HCT116 (cell line): ENCODE data around the gene CAMKK2. TPM values are rescaled to one million over a fixed set of nuclear protein-coding genes. Genes with fewer than 3 reads are reported as not detected.

Source experiments
- ATAC-seq: fragments of 200-7000 bp; cut with Tn5 transposase; 2 replicates; pipeline ENCODE4 v1.9.1; 2020; ENCODE audit warnings: mild to moderate bottlenecking, moderate library complexity
- BruUV-seq: library from RNA; stranded (reverse); fragments of 400-500 nt; replicated peaks from 2 replicates; lab custom pipeline; 2021; lab: Mats Ljungman, UMichigan
- CTCF ChIA-PET: fragments of 300-600 bp; sonication (Branson Sonifier 250); formaldehyde crosslinking; loops from one replicate; lab custom pipeline; 2021; ENCODE audit warnings: antibody characterized with exemption; lab: Charles Lee
- POLR2A ChIA-PET: fragments of 300-600, 350-600 bp; sonication (Branson Sonifier 250); formaldehyde crosslinking; loops from one replicate; lab custom pipeline; 2021; ENCODE audit warnings: antibody characterized with exemption; lab: Charles Lee
- RAD21 ChIA-PET, 2 experiments: fragments of 300-600 bp; sonication (Branson Sonifier 250); formaldehyde crosslinking; loops; one replicate each; lab custom pipeline; 2023; ENCODE audit warnings: low total read pairs in 2 of 2; ENCODE audit not compliant: uncharacterized antibody in 2 of 2, unreplicated experiment in 2 of 2, low non-redundant PET in 1 of 2; lab: Charles Lee
- DNase-seq: peaks from one replicate; pipeline ENCODE4 v3.0.0-alpha.2; 2010; ENCODE audit warnings: low read depth, low spot score
- H2AFZ ChIP-seq: fragments of 200-600 bp; shearing (Covaris generic), sonication (generic); 2 replicates; pipeline ENCODE4 v1.6.1; 2017; ENCODE audit warnings: low read depth, mixed run types, mixed read lengths, antibody characterized with exemption, low read length; ENCODE audit not compliant: poor library complexity, severe bottlenecking
- H3K27ac ChIP-seq: 2 replicates; pipeline ENCODE4 v1.5.1; 2012; ENCODE audit warnings: low read depth, low read length
- H3K27me3 ChIP-seq: fragments of 200-600 bp; sonication (generic); 2 replicates; pipeline ENCODE4 v1.6.1; 2016; ENCODE audit warnings: mixed run types, low read length, mixed read lengths; ENCODE audit not compliant: insufficient read depth
- H3K36me3 ChIP-seq, 2 experiments: fragments of 200-500 bp in 1 of 2; fragments of 200-600 bp in 1 of 2; sonication (Bioruptor generic) in 1 of 2; sonication (generic) in 1 of 2; 2 replicates each; pipeline versions ENCODE4 v1.5.1 to v1.6.1; 2014 to 2016; ENCODE audit warnings: low read length in 2 of 2, inconsistent platforms in 1 of 2, mixed read lengths in 1 of 2, mixed run types in 1 of 2; ENCODE audit not compliant: insufficient read depth in 2 of 2, control insufficient read depth in 1 of 2
- H3K4me1 ChIP-seq, 2 experiments: fragments of 200-600 bp in 1 of 2; sonication (generic) in 1 of 2; 2 replicates each; pipeline versions ENCODE4 v1.5.1 to v1.6.1; 2012 to 2017; ENCODE audit warnings: low read length in 2 of 2, inconsistent platforms in 1 of 2, mild to moderate bottlenecking in 1 of 2, mixed read lengths in 1 of 2, mixed run types in 1 of 2, moderate library complexity in 1 of 2; ENCODE audit not compliant: insufficient read depth in 2 of 2, control insufficient read depth in 1 of 2
- H3K4me2 ChIP-seq: fragments of 200-600 bp; sonication (generic); 2 replicates; pipeline ENCODE4 v1.6.1; 2017; ENCODE audit warnings: mixed run types, low read length, mixed read lengths
- H3K4me3 ChIP-seq, 2 experiments: fragments of 200-600 bp in 1 of 2; sonication (generic) in 1 of 2; replicated peaks in 1 of 2; 2 replicates each; pipeline ENCODE4 v1.5.1; 2011 to 2016; ENCODE audit warnings: low read length in 2 of 2, control low read depth in 1 of 2, low read depth in 1 of 2, mild to moderate bottlenecking in 1 of 2, mixed read lengths in 1 of 2, mixed run types in 1 of 2
- H3K79me2 ChIP-seq: fragments of 200-600 bp; sonication (generic); 2 replicates; pipeline ENCODE4 v1.6.1; 2017; ENCODE audit warnings: mild to moderate bottlenecking, mixed run types, low read length, moderate library complexity, mixed read lengths; ENCODE audit not compliant: insufficient read depth
- H3K9ac ChIP-seq: fragments of 200-600 bp; sonication (generic); 2 replicates; pipeline ENCODE4 v1.6.1; 2016; ENCODE audit warnings: low read length, mixed read lengths
- H3K9me2 ChIP-seq: fragments of 200-600 bp; sonication (generic), shearing (Covaris generic); 2 replicates; pipeline ENCODE4 v1.6.1; 2017; ENCODE audit warnings: mixed run types, mild to moderate bottlenecking, moderate library complexity; ENCODE audit not compliant: insufficient read depth
- H3K9me3 ChIP-seq, 2 experiments: fragments of 200-500 bp in 1 of 2; fragments of 200-600 bp in 1 of 2; sonication (Bioruptor generic) in 1 of 2; sonication (generic) in 1 of 2; 2 replicates each; pipeline ENCODE4 v1.6.1; 2014 to 2017; ENCODE audit warnings: low read length in 2 of 2, mixed read lengths in 2 of 2, inconsistent platforms in 1 of 2, low read depth in 1 of 2, mild to moderate bottlenecking in 1 of 2, mixed run types in 1 of 2, moderate library complexity in 1 of 2; ENCODE audit not compliant: control insufficient read depth in 1 of 2, insufficient read depth in 1 of 2
- H4K20me1 ChIP-seq: fragments of 200-600 bp; sonication (generic), shearing (Covaris generic); 2 replicates; pipeline ENCODE4 v1.6.1; 2017; ENCODE audit warnings: mixed run types, mild to moderate bottlenecking, moderate library complexity; ENCODE audit not compliant: insufficient read depth
- CEBPB ChIP-seq: IDR thresholded peaks from 2 replicates; pipeline ENCODE4 v1.6.1; 2012; ENCODE audit warnings: low read depth
- EGR1 ChIP-seq: IDR thresholded peaks from 2 replicates; pipeline ENCODE4 v1.6.1; 2012; ENCODE audit warnings: low read depth
- ELF1 ChIP-seq: IDR thresholded peaks from 2 replicates; pipeline ENCODE4 v1.6.1; 2012; ENCODE audit warnings: low read depth, borderline replicate concordance
- EZH2 ChIP-seq: fragments of 200-600 bp; sonication (generic); IDR thresholded peaks from 2 replicates; pipeline ENCODE4 v1.6.1; 2017; ENCODE audit warnings: antibody characterized with exemption, mixed run types
- EZH2phosphoT487 ChIP-seq: fragments of 200-600 bp; IDR thresholded peaks from 2 replicates; pipeline ENCODE4 v1.6.1; 2018; ENCODE audit warnings: antibody characterized with exemption, borderline replicate concordance
- FOSL1 ChIP-seq: IDR thresholded peaks from 2 replicates; pipeline ENCODE4 v1.6.1; 2012; ENCODE audit warnings: low read depth
- JUND ChIP-seq: IDR thresholded peaks from 2 replicates; pipeline ENCODE4 v1.6.1; 2012
- POLR2A ChIP-seq: IDR thresholded peaks from 2 replicates; pipeline ENCODE4 v1.7.0; 2011; ENCODE audit warnings: borderline replicate concordance; ENCODE audit not compliant: insufficient read depth, insufficient read length; ENCODE audit errors: extremely low read depth
- POLR2AphosphoS5 ChIP-seq: IDR thresholded peaks from 2 replicates; pipeline ENCODE4 v1.6.1; 2011; ENCODE audit warnings: mild to moderate bottlenecking, low read depth, low read length, moderate library complexity
- SIN3A ChIP-seq: IDR thresholded peaks from 2 replicates; pipeline ENCODE4 v1.6.1; 2012; ENCODE audit warnings: low read depth
- SP1 ChIP-seq: IDR thresholded peaks from 2 replicates; pipeline ENCODE4 v1.6.1; 2012; ENCODE audit warnings: low read depth
- TCF7L2 ChIP-seq: IDR thresholded peaks from 2 replicates; pipeline ENCODE4 v1.7.0; 2011; ENCODE audit warnings: borderline replicate concordance, inconsistent platforms; ENCODE audit not compliant: insufficient read depth, insufficient read length; ENCODE audit errors: extremely low read depth
- YY1 ChIP-seq: IDR thresholded peaks from 2 replicates; pipeline ENCODE4 v1.6.1; 2011; ENCODE audit warnings: low read length, low read depth, moderate library complexity, mild to moderate bottlenecking; ENCODE audit not compliant: insufficient replicate concordance; ENCODE audit errors: extremely low read depth
- ZFX ChIP-seq: fragments of 450-650 bp; IDR thresholded peaks from 2 replicates; pipeline ENCODE4 v1.6.1; 2017
- intact Hi-C: fragments of 100-400 bp; cut with micrococcal nuclease; formaldehyde crosslinking; loops from 2 replicates; pipeline ENCODE4 v1.10.0; 2022
- total RNA-seq: library from RNA; stranded (reverse); gene quantifications from one replicate; pipeline ENCODE4 v1.2.1, GENCODE V29; 2021; ENCODE audit not compliant: unreplicated experiment
- TF ChIP-seq, protein P1 (sequence below), 3 experiments: fragments of 200-600 bp in 1 of 3; sonication (generic) in 1 of 3; IDR thresholded peaks in 2 of 3; conservative IDR thresholded peaks in 1 of 3; 2 replicates each; pipeline ENCODE4 v1.5.1; 2012 to 2017; ENCODE audit warnings: low read depth in 2 of 3, low read length in 2 of 3, antibody characterized with exemption in 1 of 3, borderline replicate concordance in 1 of 3, control low read depth in 1 of 3, mild to moderate bottlenecking in 1 of 3, mixed read lengths in 1 of 3, mixed run types in 1 of 3, moderate library complexity in 1 of 3; ENCODE audit not compliant: insufficient read depth in 1 of 3
- TF ChIP-seq, protein P2 (sequence below): IDR thresholded peaks from 2 replicates; pipeline ENCODE4 v1.6.1; 2012
- TF ChIP-seq, protein P3 (sequence below): IDR thresholded peaks from 2 replicates; pipeline ENCODE4 v1.6.1; 2012
- TF ChIP-seq, protein P4 (sequence below): IDR thresholded peaks from 2 replicates; pipeline ENCODE4 v1.6.1; 2012; ENCODE audit warnings: low read depth

Gene CAMKK2
- total RNA-seq, 1 experiment from 2014 or later, result 33.8 TPM

DNA sequence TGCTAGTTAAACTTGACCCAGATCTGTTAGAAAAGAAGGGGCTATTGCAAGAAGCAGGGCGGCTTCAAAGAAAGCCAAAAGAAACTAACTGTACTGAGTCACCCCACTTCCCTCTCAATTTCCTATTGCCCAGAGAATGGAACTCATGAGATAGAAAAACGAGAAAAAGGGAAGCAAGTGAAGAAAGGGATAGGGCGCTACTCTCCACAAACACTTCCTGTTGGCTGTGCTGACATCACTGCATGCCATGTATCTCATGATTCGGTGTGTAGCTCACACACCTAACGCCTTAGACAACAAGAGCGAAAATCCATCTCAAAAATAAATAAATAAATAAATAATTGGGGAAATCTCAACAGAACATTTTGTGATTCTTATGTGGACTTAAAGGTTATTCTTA is 99.6 kb downstream of the CAMKK2 start (continued):
- no peak for TF ChIP-seq FOSL1
- TF ChIP-seq, protein P1, sequence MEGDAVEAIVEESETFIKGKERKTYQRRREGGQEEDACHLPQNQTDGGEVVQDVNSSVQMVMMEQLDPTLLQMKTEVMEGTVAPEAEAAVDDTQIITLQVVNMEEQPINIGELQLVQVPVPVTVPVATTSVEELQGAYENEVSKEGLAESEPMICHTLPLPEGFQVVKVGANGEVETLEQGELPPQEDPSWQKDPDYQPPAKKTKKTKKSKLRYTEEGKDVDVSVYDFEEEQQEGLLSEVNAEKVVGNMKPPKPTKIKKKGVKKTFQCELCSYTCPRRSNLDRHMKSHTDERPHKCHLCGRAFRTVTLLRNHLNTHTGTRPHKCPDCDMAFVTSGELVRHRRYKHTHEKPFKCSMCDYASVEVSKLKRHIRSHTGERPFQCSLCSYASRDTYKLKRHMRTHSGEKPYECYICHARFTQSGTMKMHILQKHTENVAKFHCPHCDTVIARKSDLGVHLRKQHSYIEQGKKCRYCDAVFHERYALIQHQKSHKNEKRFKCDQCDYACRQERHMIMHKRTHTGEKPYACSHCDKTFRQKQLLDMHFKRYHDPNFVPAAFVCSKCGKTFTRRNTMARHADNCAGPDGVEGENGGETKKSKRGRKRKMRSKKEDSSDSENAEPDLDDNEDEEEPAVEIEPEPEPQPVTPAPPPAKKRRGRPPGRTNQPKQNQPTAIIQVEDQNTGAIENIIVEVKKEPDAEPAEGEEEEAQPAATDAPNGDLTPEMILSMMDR (IDR thresholded peaks at IDR 0.05 in 2 of 3, conservative IDR thresholded peaks at IDR 0.05 in 1 of 3; ENCODE audit: borderline replicate concordance in 1 of 3, insufficient read depth in 1 of 3, low read depth in 2 of 3, low read length in 2 of 3), result no peak
- TF ChIP-seq EZH2phosphoT487, result no peak

DNA sequence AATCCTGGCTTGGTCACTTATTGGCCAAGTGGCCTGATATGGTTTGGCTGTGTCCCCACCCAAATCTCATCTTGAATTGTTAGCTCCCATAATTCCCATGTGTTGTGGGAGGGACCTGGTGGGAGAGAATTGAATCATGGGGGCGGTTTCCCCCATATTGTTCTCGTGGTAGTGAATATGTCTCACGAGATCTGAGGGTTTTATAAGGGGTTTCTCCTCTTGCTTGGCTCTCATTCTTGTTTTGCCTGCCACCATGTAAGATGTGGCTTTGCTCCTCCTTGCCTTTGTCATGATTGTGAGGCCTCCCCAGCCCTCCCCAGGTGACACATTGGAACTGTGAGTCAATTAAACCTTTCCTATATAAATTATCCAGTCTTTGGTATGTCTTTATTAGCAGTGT is 105.4 kb downstream of the CAMKK2 start:
- no peaks in the 10 kb centered on the region for H3K27me3 ChIP-seq
- intact Hi-C loops, result no loop called here
- H3K27ac ChIP-seq, result no peak overlapping the region
- H3K9me3 ChIP-seq, result no peaks in the 10 kb centered on the region
- ChIA-PET CTCF (no interaction called here), RAD21 (no interaction called here), POLR2A (no interaction called here)
- no peaks in the 10 kb centered on the region for H3K79me2 ChIP-seq
- H3K9me2 ChIP-seq, result no peaks in the 10 kb centered on the region
- ATAC-seq, result no peak
- no peaks in the 10 kb centered on the region for H3K4me1 ChIP-seq
- H4K20me1 ChIP-seq, result no peaks in the 10 kb centered on the region
- DNase-seq, result no peak
- no peak overlapping the region for H3K4me3 ChIP-seq
- H3K4me2 ChIP-seq, result no peak overlapping the region
- no peak overlapping the region for H2AFZ ChIP-seq
- H3K36me3 ChIP-seq, result no peaks in the 10 kb centered on the region
- no peak overlapping the region for H3K9ac ChIP-seq
- no TSS peak for BruUV-seq
- no peak for TF ChIP-seq EZH2
- no peak for TF ChIP-seq EZH2phosphoT487
- TF ChIP-seq, protein P1 (IDR thresholded peaks at IDR 0.05 in 2 of 3, conservative IDR thresholded peaks at IDR 0.05 in 1 of 3; ENCODE audit: borderline replicate concordance in 1 of 3, insufficient read depth in 1 of 3, low read depth in 2 of 3, low read length in 2 of 3), result no peak
- TF ChIP-seq, protein P2, sequence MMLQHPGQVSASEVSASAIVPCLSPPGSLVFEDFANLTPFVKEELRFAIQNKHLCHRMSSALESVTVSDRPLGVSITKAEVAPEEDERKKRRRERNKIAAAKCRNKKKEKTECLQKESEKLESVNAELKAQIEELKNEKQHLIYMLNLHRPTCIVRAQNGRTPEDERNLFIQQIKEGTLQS, result no peak
- no peak for TF ChIP-seq POLR2A
- TF ChIP-seq ZFX, result no peak
- TF ChIP-seq FOSL1, result no peak
- TF ChIP-seq TCF7L2, result no peak
- TF ChIP-seq SP1, result no peak
- TF ChIP-seq, protein P3, sequence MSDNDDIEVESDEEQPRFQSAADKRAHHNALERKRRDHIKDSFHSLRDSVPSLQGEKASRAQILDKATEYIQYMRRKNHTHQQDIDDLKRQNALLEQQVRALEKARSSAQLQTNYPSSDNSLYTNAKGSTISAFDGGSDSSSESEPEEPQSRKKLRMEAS, result no peak
- no peak for TF ChIP-seq YY1
- TF ChIP-seq JUND, result no peak
- TF ChIP-seq, protein P4, sequence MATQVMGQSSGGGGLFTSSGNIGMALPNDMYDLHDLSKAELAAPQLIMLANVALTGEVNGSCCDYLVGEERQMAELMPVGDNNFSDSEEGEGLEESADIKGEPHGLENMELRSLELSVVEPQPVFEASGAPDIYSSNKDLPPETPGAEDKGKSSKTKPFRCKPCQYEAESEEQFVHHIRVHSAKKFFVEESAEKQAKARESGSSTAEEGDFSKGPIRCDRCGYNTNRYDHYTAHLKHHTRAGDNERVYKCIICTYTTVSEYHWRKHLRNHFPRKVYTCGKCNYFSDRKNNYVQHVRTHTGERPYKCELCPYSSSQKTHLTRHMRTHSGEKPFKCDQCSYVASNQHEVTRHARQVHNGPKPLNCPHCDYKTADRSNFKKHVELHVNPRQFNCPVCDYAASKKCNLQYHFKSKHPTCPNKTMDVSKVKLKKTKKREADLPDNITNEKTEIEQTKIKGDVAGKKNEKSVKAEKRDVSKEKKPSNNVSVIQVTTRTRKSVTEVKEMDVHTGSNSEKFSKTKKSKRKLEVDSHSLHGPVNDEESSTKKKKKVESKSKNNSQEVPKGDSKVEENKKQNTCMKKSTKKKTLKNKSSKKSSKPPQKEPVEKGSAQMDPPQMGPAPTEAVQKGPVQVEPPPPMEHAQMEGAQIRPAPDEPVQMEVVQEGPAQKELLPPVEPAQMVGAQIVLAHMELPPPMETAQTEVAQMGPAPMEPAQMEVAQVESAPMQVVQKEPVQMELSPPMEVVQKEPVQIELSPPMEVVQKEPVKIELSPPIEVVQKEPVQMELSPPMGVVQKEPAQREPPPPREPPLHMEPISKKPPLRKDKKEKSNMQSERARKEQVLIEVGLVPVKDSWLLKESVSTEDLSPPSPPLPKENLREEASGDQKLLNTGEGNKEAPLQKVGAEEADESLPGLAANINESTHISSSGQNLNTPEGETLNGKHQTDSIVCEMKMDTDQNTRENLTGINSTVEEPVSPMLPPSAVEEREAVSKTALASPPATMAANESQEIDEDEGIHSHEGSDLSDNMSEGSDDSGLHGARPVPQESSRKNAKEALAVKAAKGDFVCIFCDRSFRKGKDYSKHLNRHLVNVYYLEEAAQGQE, result no peak
- TF ChIP-seq POLR2AphosphoS5, result no peak
- no peak for TF ChIP-seq CEBPB
- TF ChIP-seq SIN3A, result no peak
- no peak for TF ChIP-seq EGR1
- TF ChIP-seq ELF1, result no peak
